IMR-90 (cell line): ENCODE results near the gene COL5A1. TPM values are rescaled to one million over a fixed set of nuclear protein-coding genes. Genes with fewer than 3 reads are reported as not detected.

ENCODE experiments used
- ATAC-seq: fragments of 200-7000 bp; cut with Tn5 transposase; 2 replicates; pipeline ENCODE4 v1.9.1; 2020; ENCODE audit warnings: low read depth, mild to moderate bottlenecking, moderate library complexity
- BruUV-seq: library from RNA; stranded (reverse); fragments of 400-500 nt; replicated peaks from 2 replicates; lab custom pipeline; 2021; lab: Mats Ljungman, UMichigan
- CTCF ChIA-PET: fragments of 300-600 bp; formaldehyde crosslinking; extraction: SDS; loops from one replicate; lab custom pipeline; 2021; ENCODE audit warnings: antibody characterized with exemption; lab: Yijun Ruan, JAX
- POLR2A ChIA-PET: fragments of 300-600 bp; sonication (Branson Sonifier 250); formaldehyde crosslinking; loops from one replicate; lab custom pipeline; 2022; ENCODE audit warnings: antibody characterized with exemption; ENCODE audit not compliant: unreplicated experiment; lab: Charles Lee
- DNase-seq: peaks from one replicate; pipeline ENCODE4 v3.0.0; 2013
- H2AFZ ChIP-seq: replicated peaks from 2 replicates; pipeline ENCODE3; 2013; ENCODE audit warnings: low read length, mild to moderate bottlenecking; ENCODE audit not compliant: poor library complexity
- H2AK5ac ChIP-seq: 2 replicates; pipeline ENCODE4 v1.6.1; 2013; ENCODE audit warnings: low read depth, low read length, inconsistent platforms
- H2AK9ac ChIP-seq: replicated peaks from 2 replicates; pipeline ENCODE3; 2013; ENCODE audit warnings: mild to moderate bottlenecking, low read depth, low read length, moderate library complexity; ENCODE audit not compliant: poor library complexity
- H2BK120ac ChIP-seq: 2 replicates; pipeline ENCODE4 v1.6.1; 2013; ENCODE audit warnings: low read depth, low read length, inconsistent platforms
- H2BK15ac ChIP-seq: 3 replicates; pipeline ENCODE4 v1.6.1; 2013; ENCODE audit warnings: low read depth, low read length, inconsistent platforms
- H2BK20ac ChIP-seq: 2 replicates; pipeline ENCODE4 v1.6.1; 2013; ENCODE audit warnings: low read depth, mild to moderate bottlenecking, inconsistent platforms, low read length, moderate library complexity
- H2BK5ac ChIP-seq: 2 replicates; pipeline ENCODE4 v1.6.1; 2013; ENCODE audit warnings: mild to moderate bottlenecking, low read depth, low read length, inconsistent platforms; ENCODE audit not compliant: poor library complexity, severe bottlenecking
- H3K14ac ChIP-seq: replicated peaks from 2 replicates; pipeline ENCODE4 v1.6.1; 2013; ENCODE audit warnings: low read depth, low read length, inconsistent platforms
- H3K18ac ChIP-seq: 2 replicates; pipeline ENCODE4 v1.6.1; 2013; ENCODE audit warnings: low read depth, low read length, control low read depth
- H3K23ac ChIP-seq: 2 replicates; pipeline ENCODE4 v1.6.1; 2013; ENCODE audit warnings: low read depth, low read length, inconsistent platforms
- H3K27ac ChIP-seq: 2 replicates; pipeline ENCODE4 v1.5.1; 2013; ENCODE audit warnings: mild to moderate bottlenecking, control low read depth, low read length; ENCODE audit not compliant: insufficient read depth
- H3K27me3 ChIP-seq: 2 replicates; pipeline ENCODE4 v1.6.1; 2013; ENCODE audit warnings: low read length; ENCODE audit not compliant: control insufficient read depth, insufficient read depth
- H3K36me3 ChIP-seq: 2 replicates; pipeline ENCODE4 v1.6.1; 2013; ENCODE audit warnings: low read length, mixed read lengths; ENCODE audit not compliant: control insufficient read depth, insufficient read depth
- H3K4ac ChIP-seq: 2 replicates; pipeline ENCODE4 v1.6.1; 2013; ENCODE audit warnings: low read depth, low read length, inconsistent platforms
- H3K4me1 ChIP-seq: 2 replicates; pipeline ENCODE4 v1.6.1; 2013; ENCODE audit warnings: low read length, mixed read lengths; ENCODE audit not compliant: control insufficient read depth, insufficient read depth
- H3K4me2 ChIP-seq: 2 replicates; pipeline ENCODE4 v1.6.1; 2013; ENCODE audit warnings: low read depth, mild to moderate bottlenecking, control low read depth, low read length, moderate library complexity
- H3K4me3 ChIP-seq: 2 replicates; pipeline ENCODE4 v1.5.1; 2013; ENCODE audit warnings: low read depth, mild to moderate bottlenecking, control low read depth, low read length, moderate library complexity; ENCODE audit not compliant: insufficient read depth
- H3K56ac ChIP-seq: 2 replicates; pipeline ENCODE4 v1.6.1; 2013; ENCODE audit warnings: low read length, inconsistent platforms; ENCODE audit not compliant: insufficient read depth; ENCODE audit errors: extremely low read depth
- H3K79me1 ChIP-seq, 2 experiments: 2 replicates each; pipeline ENCODE4 v1.6.1; 2013; ENCODE audit warnings: low read length in 2 of 2, inconsistent platforms in 1 of 2, low read depth in 1 of 2
- H3K9ac ChIP-seq: 2 replicates; pipeline ENCODE4 v1.6.1; 2013; ENCODE audit warnings: low read depth, low read length, control low read depth
- H3K9me1 ChIP-seq: 2 replicates; pipeline ENCODE4 v1.6.1; 2013; ENCODE audit warnings: low read length, inconsistent platforms; ENCODE audit not compliant: insufficient read depth
- H3K9me3 ChIP-seq: 2 replicates; pipeline ENCODE4 v1.6.1; 2013; ENCODE audit warnings: low read length; ENCODE audit not compliant: control insufficient read depth, insufficient read depth
- H4K20me1 ChIP-seq: 2 replicates; pipeline ENCODE4 v1.6.1; 2013; ENCODE audit warnings: low read length, inconsistent platforms; ENCODE audit not compliant: insufficient read depth
- H4K5ac ChIP-seq: 2 replicates; pipeline ENCODE4 v1.6.1; 2013; ENCODE audit warnings: mild to moderate bottlenecking, low read depth, low read length, control low read depth
- H4K8ac ChIP-seq, 2 experiments: 2 replicates each; pipeline ENCODE4 v1.6.1; 2013; ENCODE audit warnings: low read depth in 2 of 2, low read length in 2 of 2, control low read depth in 1 of 2, inconsistent platforms in 1 of 2
- H4K91ac ChIP-seq: 2 replicates; pipeline ENCODE4 v1.6.1; 2013; ENCODE audit warnings: low read depth, low read length, inconsistent platforms; ENCODE audit not compliant: insufficient read depth
- CEBPB ChIP-seq: IDR thresholded peaks from 2 replicates; pipeline ENCODE4 v1.6.1; 2012; ENCODE audit warnings: low read depth, low read length, improper control_type of control experiment
- FOS ChIP-seq: fragments of 150-350 bp; IDR thresholded peaks from 2 replicates; pipeline ENCODE4 v1.6.1; 2016; ENCODE audit warnings: low read depth, low read length
- MAFK ChIP-seq: IDR thresholded peaks from 2 replicates; pipeline ENCODE4 v1.6.1; 2012; ENCODE audit warnings: low read depth, low read length, improper control_type of control experiment
- POLR2A ChIP-seq: IDR thresholded peaks from 2 replicates; pipeline ENCODE4 v1.6.1; 2012; ENCODE audit warnings: mild to moderate bottlenecking, low read depth, low read length
- RAD21 ChIP-seq: IDR thresholded peaks from 2 replicates; pipeline ENCODE4 v1.6.1; 2012; ENCODE audit warnings: low read length, improper control_type of control experiment
- RFX5 ChIP-seq: IDR thresholded peaks from 2 replicates; pipeline ENCODE4 v1.8.0; 2012; ENCODE audit warnings: low read depth, mild to moderate bottlenecking, low read length, moderate library complexity
- WGBS, 2 experiments: methylation state at CpG; one replicate each; pipeline versions ENCODE4 v1.1.5 to v1.1.7; 2013; ENCODE audit warnings: missing lambda C conversion rate in 2 of 2; ENCODE audit not compliant: insufficient read length in 1 of 2; ENCODE audit errors: extremely low coverage in 2 of 2; 5-methylcytosine and 5-hydroxymethylcytosine counted together
- dilution Hi-C: fragments of 300-500 bp; cut with HindIII; formaldehyde crosslinking; loops from one replicate; pipeline ENCODE4 v1.14.3; 2018; ENCODE audit warnings: low sequenced_read_pairs; ENCODE audit not compliant: unreplicated experiment
- in situ Hi-C: fragments of 300-500 bp; cut with MboI; formaldehyde crosslinking; loops from 3 replicates; pipeline ENCODE4 v1.14.3; 2019; ENCODE audit warnings: low sequenced_read_pairs, inconsistent platforms, mixed read lengths
- intact Hi-C: fragments of 100-400 bp; cut with micrococcal nuclease; formaldehyde crosslinking; loops from 2 replicates; pipeline ENCODE4 v1.10.0; 2022
- polyA plus RNA-seq, 3 experiments: library from polyadenylated mRNA; depleted of rRNA; stranded (reverse); fragments of >200 nt; gene quantifications; 2 replicates each; pipeline ENCODE4 v1.2.3, GENCODE V29; 2012; ENCODE audit warnings: low replicate concordance in 1 of 3
- total RNA-seq: library from RNA; depleted of rRNA; stranded (reverse); fragments of >200 nt; gene quantifications from 2 replicates; pipeline ENCODE4 v1.2.3, GENCODE V29; 2012
- TF ChIP-seq, protein P1 (sequence below): conservative IDR thresholded peaks from 2 replicates; pipeline ENCODE4 v1.5.1; 2012; ENCODE audit warnings: mild to moderate bottlenecking, low read depth, low read length, improper control_type of control experiment
- TF ChIP-seq, protein P2 (sequence below): fragments of 150-350 bp; IDR thresholded peaks from 2 replicates; pipeline ENCODE4 v1.6.1; 2016; ENCODE audit warnings: low read depth, mild to moderate bottlenecking, low read length, moderate library complexity, borderline replicate concordance

Gene COL5A1
- total and polyA plus RNA-seq, 2 of the 4 experiments (the other 2 are of a cell fraction), result 19.2 to 173 TPM

DNA sequence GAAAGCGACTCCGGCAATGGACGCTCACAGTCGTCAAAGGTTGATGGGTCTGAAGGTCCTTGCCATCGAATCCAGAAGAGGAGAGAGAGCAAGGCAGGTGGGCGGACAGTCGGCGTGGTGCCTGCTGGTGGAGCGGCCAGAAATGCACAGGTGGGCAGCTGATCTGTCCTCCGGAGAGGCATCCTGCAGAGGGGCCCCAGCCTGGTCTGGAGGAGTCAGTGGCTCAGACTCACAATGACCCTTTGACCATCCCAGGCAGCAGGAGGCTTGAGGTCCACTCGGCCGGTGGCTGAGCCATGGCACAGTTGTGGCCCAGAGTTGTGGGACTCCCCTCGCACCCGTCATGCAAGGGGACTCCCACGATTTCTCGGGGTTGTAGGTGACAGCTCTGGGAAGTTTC is 204.6 kb downstream of the COL5A1 start:
- no peaks in the 10 kb centered on the region for H3K27me3 ChIP-seq
- WGBS, 2 experiments, result 87% methylated on average over 3 of the region's 16 CpGs; no CpG with 5 or more reads in 1 of the 2 experiments

More for the DNA sequence above, 204.6 kb downstream of the COL5A1 start:
- H2BK5ac ChIP-seq, result no peak overlapping the region
- no peak overlapping the region for H3K18ac ChIP-seq
- H2AK5ac ChIP-seq, result no peak overlapping the region
- no peak overlapping the region for H3K14ac ChIP-seq
- H3K23ac ChIP-seq, result no peak overlapping the region
- intact Hi-C loops, result no loop called here
- TF ChIP-seq FOS (no peak), RAD21 (no peak), POLR2A (no peak), CEBPB (no peak), MAFK (no peak), RFX5 (no peak)
- TF ChIP-seq, protein P1, sequence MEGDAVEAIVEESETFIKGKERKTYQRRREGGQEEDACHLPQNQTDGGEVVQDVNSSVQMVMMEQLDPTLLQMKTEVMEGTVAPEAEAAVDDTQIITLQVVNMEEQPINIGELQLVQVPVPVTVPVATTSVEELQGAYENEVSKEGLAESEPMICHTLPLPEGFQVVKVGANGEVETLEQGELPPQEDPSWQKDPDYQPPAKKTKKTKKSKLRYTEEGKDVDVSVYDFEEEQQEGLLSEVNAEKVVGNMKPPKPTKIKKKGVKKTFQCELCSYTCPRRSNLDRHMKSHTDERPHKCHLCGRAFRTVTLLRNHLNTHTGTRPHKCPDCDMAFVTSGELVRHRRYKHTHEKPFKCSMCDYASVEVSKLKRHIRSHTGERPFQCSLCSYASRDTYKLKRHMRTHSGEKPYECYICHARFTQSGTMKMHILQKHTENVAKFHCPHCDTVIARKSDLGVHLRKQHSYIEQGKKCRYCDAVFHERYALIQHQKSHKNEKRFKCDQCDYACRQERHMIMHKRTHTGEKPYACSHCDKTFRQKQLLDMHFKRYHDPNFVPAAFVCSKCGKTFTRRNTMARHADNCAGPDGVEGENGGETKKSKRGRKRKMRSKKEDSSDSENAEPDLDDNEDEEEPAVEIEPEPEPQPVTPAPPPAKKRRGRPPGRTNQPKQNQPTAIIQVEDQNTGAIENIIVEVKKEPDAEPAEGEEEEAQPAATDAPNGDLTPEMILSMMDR, result no peak
- TF ChIP-seq, protein P2, sequence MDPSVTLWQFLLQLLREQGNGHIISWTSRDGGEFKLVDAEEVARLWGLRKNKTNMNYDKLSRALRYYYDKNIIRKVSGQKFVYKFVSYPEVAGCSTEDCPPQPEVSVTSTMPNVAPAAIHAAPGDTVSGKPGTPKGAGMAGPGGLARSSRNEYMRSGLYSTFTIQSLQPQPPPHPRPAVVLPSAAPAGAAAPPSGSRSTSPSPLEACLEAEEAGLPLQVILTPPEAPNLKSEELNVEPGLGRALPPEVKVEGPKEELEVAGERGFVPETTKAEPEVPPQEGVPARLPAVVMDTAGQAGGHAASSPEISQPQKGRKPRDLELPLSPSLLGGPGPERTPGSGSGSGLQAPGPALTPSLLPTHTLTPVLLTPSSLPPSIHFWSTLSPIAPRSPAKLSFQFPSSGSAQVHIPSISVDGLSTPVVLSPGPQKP, result no peak
- peaks cover 5% of the 10 kb centered on the region; the same call in 1 of the 2 replicates for H3K9me1 ChIP-seq
- H3K9me3 ChIP-seq, result peaks cover 11% of the 10 kb centered on the region
- peaks cover 14% of the 10 kb centered on the region; the same call in 1 of the 2 replicates for H4K20me1 ChIP-seq
- H3K79me1 ChIP-seq, result 0 out of 4 replicates have a peak, but pooled peaks cover 2 to 4% of the 10 kb centered on the region in 2 experiments
- H3K4me1 ChIP-seq, result no peaks in the 10 kb centered on the region
- H3K4me3 ChIP-seq, result no peak overlapping the region
- H2BK120ac ChIP-seq, result no peak overlapping the region
- no peak overlapping the region for H2BK20ac ChIP-seq
- ATAC-seq (no peak), DNase-seq (no peak)
- no TSS peak for BruUV-seq
- H2BK15ac ChIP-seq, result no peak overlapping the region
- H3K36me3 ChIP-seq, result peaks cover 44% of the 10 kb centered on the region
- no peak overlapping the region for H4K5ac ChIP-seq
- no peak overlapping the region for H3K9ac ChIP-seq
- no peak overlapping the region for H4K8ac ChIP-seq
- ChIA-PET POLR2A (no interaction called here), CTCF (no interaction called here)
- no peak overlapping the region for H2AK9ac ChIP-seq
- dilution Hi-C loops, result no loop called here
- no peak overlapping the region for H4K91ac ChIP-seq
- H2AFZ ChIP-seq, result no peak overlapping the region
- H3K4ac ChIP-seq, result no peak overlapping the region
- H3K4me2 ChIP-seq, result no peak overlapping the region
- H3K56ac ChIP-seq, result no peak overlapping the region
- in situ Hi-C loops, result no loop called here
- no peak overlapping the region for H3K27ac ChIP-seq
